ENCODE data around the gene ERN1. TPM values are rescaled to one million over a fixed set of nuclear protein-coding genes. Genes with fewer than 3 reads are reported as not detected.
A peak's percentile ranks its signal among the peaks of the same experiment; 100 is the strongest.

ERN1 gene
- total RNA-seq, 1 donor from 2014 or later, result 52.1 TPM

- intact Hi-C loops (cut with micrococcal nuclease), result no loop called here
- H3K4me1 Mint-ChIP-seq, result peaks cover 3% of the 10 kb centered on the region
- no peak overlapping the region for H3K4me3 Mint-ChIP-seq
- DNase-seq, result no peak
- H3K27me3 Mint-ChIP-seq, result no peaks in the 10 kb centered on the region
- no peak overlapping the region for H3K27ac Mint-ChIP-seq
- H3K36me3 Mint-ChIP-seq (ENCODE audit: low read depth), result peaks cover 25% of the 10 kb centered on the region
- no peaks in the 10 kb centered on the region for H3K9me3 Mint-ChIP-seq
Measured at GRCh38 chr17:64153565-64154312, 23.8 kb upstream of the ERN1 start.

GRCh38 chr17:64152428-64153125, 22.6 kb upstream of the ERN1 start:
- Mint-ChIP-seq H3K4me3 (no peak overlapping the region), H3K4me1 (peaks cover 11% of the 10 kb centered on the region), H3K27ac (no peak overlapping the region), H3K36me3 (ENCODE audit: low read depth) (peaks cover 36% of the 10 kb centered on the region), H3K27me3 (no peaks in the 10 kb centered on the region), H3K9me3 (no peaks in the 10 kb centered on the region)
- no peak for DNase-seq
- intact Hi-C loops (cut with micrococcal nuclease), result no loop called here

GRCh38 chr17:64151016-64151368, 21.0 kb upstream of the ERN1 start:
- Mint-ChIP-seq H3K36me3 (ENCODE audit: low read depth) (peaks cover 36% of the 10 kb centered on the region), H3K27me3 (no peaks in the 10 kb centered on the region), H3K4me1 (peaks cover 21% of the 10 kb centered on the region), H3K27ac (no peak overlapping the region), H3K4me3 (no peak overlapping the region), H3K9me3 (no peaks in the 10 kb centered on the region)
- DNase-seq, result no peak
- intact Hi-C loops (cut with micrococcal nuclease), result loop anchor here (1.0 kb wide), 1 partner anchor 47 kb away; no protein-coding TSS in a partner anchor

- Mint-ChIP-seq H3K27ac (peak overlapping the region; percentile 8), H3K36me3 (ENCODE audit: low read depth) (peaks cover 36% of the 10 kb centered on the region), H3K4me3 (no peak overlapping the region), H3K4me1 (peaks cover 21% of the 10 kb centered on the region), H3K9me3 (no peaks in the 10 kb centered on the region), H3K27me3 (no peaks in the 10 kb centered on the region)
- intact Hi-C loops (cut with micrococcal nuclease), result loop anchor here (1.0 kb wide), 1 partner anchor 48 kb away; no protein-coding TSS in a partner anchor
- DNase-seq, result no peak
Measured at GRCh38 chr17:64150237-64151015, 20.5 kb upstream of the ERN1 start.

GRCh38 chr17:64149196-64149595, 19.3 kb upstream of the ERN1 start:
- H3K4me1 Mint-ChIP-seq, result peaks cover 25% of the 10 kb centered on the region
- H3K27ac Mint-ChIP-seq, result no peak overlapping the region
- no peak for DNase-seq
- intact Hi-C loops (cut with micrococcal nuclease), result loop anchor here (5.0 kb wide), 3 partner anchors 68 to 358 kb away; partner anchors contain the start of genes CEP95, DDX5 and SMARCD2
- H3K36me3 Mint-ChIP-seq (ENCODE audit: low read depth), result peaks cover 33% of the 10 kb centered on the region
- no peak overlapping the region for H3K4me3 Mint-ChIP-seq
- no peaks in the 10 kb centered on the region for H3K27me3 Mint-ChIP-seq
- no peaks in the 10 kb centered on the region for H3K9me3 Mint-ChIP-seq

GRCh38 chr17:64148699-64149098, 18.8 kb upstream of the ERN1 start:
- H3K27ac Mint-ChIP-seq, result peak overlapping the region; percentile 41
- peaks cover 25% of the 10 kb centered on the region for H3K4me1 Mint-ChIP-seq
- H3K9me3 Mint-ChIP-seq, result no peaks in the 10 kb centered on the region
- no peak for DNase-seq
- intact Hi-C loops (cut with micrococcal nuclease), result loop anchor here (5.0 kb wide), 3 partner anchors 69 to 359 kb away; partner anchors contain the start of genes CEP95, DDX5 and SMARCD2
- H3K27me3 Mint-ChIP-seq, result no peaks in the 10 kb centered on the region
- peak overlapping the region; percentile 41 for H3K4me3 Mint-ChIP-seq
- peaks cover 33% of the 10 kb centered on the region for H3K36me3 Mint-ChIP-seq (ENCODE audit: low read depth)

GRCh38 chr17:64148017-64148631, 18.2 kb upstream of the ERN1 start:
- DNase-seq, result no peak
- H3K4me1 Mint-ChIP-seq, result peaks cover 25% of the 10 kb centered on the region
- H3K36me3 Mint-ChIP-seq (ENCODE audit: low read depth), result peaks cover 33% of the 10 kb centered on the region
- H3K27me3 Mint-ChIP-seq, result no peaks in the 10 kb centered on the region
- H3K9me3 Mint-ChIP-seq, result no peaks in the 10 kb centered on the region
- intact Hi-C loops (cut with micrococcal nuclease), result loop anchor here (5.0 kb wide), 3 partner anchors 69 to 359 kb away; partner anchors contain the start of genes CEP95, DDX5 and SMARCD2
- peak overlapping the region; percentile 41 for H3K4me3 Mint-ChIP-seq
- peak overlapping the region; percentile 51 for H3K27ac Mint-ChIP-seq

- Mint-ChIP-seq H3K36me3 (ENCODE audit: low read depth) (peaks cover 26% of the 10 kb centered on the region), H3K9me3 (no peaks in the 10 kb centered on the region), H3K4me1 (peaks cover 25% of the 10 kb centered on the region), H3K27ac (no peak overlapping the region), H3K4me3 (peak overlapping the region; percentile 41), H3K27me3 (no peaks in the 10 kb centered on the region)
- DNase-seq, result no peak
- intact Hi-C loops (cut with micrococcal nuclease), result loop anchor here (5.0 kb wide), 3 partner anchors 70 to 360 kb away; partner anchors contain the start of genes CEP95, DDX5 and SMARCD2
Measured at GRCh38 chr17:64147110-64148016, 17.4 kb upstream of the ERN1 start.

GRCh38 chr17:64146418-64147109, 16.6 kb upstream of the ERN1 start:
- intact Hi-C loops (cut with micrococcal nuclease), result loop anchor here (5.0 kb wide), 3 partner anchors 71 to 361 kb away; partner anchors contain the start of genes CEP95, DDX5 and SMARCD2
- Mint-ChIP-seq H3K9me3 (no peaks in the 10 kb centered on the region), H3K27ac (no peak overlapping the region), H3K27me3 (no peaks in the 10 kb centered on the region), H3K4me3 (no peak overlapping the region), H3K4me1 (peaks cover 25% of the 10 kb centered on the region), H3K36me3 (ENCODE audit: low read depth) (peaks cover 23% of the 10 kb centered on the region)
- DNase-seq, result peak; percentile 82

GRCh38 chr17:64145751-64146417, 15.9 kb upstream of the ERN1 start:
- Mint-ChIP-seq H3K36me3 (ENCODE audit: low read depth) (peaks cover 19% of the 10 kb centered on the region), H3K4me1 (peaks cover 25% of the 10 kb centered on the region), H3K27me3 (no peaks in the 10 kb centered on the region), H3K9me3 (no peaks in the 10 kb centered on the region), H3K27ac (no peak overlapping the region), H3K4me3 (no peak overlapping the region)
- DNase-seq, result peak; percentile 98
- intact Hi-C loops (cut with micrococcal nuclease), result loop anchor here (1.0 to 5.0 kb wide), 6 partner anchors 16 to 361 kb away; partner anchors contain the start of genes CEP95, DDX5, ERN1 and SMARCD2

GRCh38 chr17:64145375-64145750, 15.4 kb upstream of the ERN1 start:
- DNase-seq, result no peak
- Mint-ChIP-seq H3K4me3 (no peak overlapping the region), H3K27me3 (no peaks in the 10 kb centered on the region), H3K9me3 (no peaks in the 10 kb centered on the region), H3K36me3 (ENCODE audit: low read depth) (peaks cover 17% of the 10 kb centered on the region), H3K27ac (no peak overlapping the region), H3K4me1 (peaks cover 25% of the 10 kb centered on the region)
- intact Hi-C loops (cut with micrococcal nuclease), result loop anchor here (1.0 to 5.0 kb wide), 6 partner anchors 15 to 362 kb away; partner anchors contain the start of genes CEP95, DDX5, ERN1 and SMARCD2
